NCI-H2196 treated with DMSO at 0.1 percent for 48 hours (cell line): ENCODE results near the gene CHP1.
"Not testable (repeated sequence)": the region's sequence is repeated elsewhere in the genome, so short reads cannot be mapped to it uniquely, and the experiment has no call there.

Experiments used
- DNase-seq: peaks from one replicate; lab custom pipeline; 2025; ENCODE audit not compliant: unreplicated experiment; lab: John Stamatoyannopoulos, UW

Gene CHP1

DNA sequence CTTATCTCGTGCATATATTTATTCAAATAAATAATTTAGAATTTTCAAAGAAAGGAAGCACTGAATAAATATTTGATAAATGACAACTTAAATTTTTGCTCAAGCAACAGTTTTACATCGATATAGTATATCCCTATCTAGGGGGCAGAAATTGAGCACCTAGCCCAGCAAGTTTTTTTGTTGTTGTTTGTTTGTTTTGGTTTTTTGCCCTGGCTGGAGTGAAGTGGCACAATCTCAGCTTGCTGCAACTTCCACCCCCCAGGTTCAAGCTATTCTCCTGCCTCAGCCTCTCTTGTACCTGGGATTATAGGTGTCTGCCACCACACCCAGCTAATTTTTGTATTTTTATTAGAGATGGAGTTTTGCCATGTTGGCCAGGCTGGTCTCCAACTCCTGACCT, 58.9 kb downstream of the CHP1 start:
- no peak for DNase-seq

DNA sequence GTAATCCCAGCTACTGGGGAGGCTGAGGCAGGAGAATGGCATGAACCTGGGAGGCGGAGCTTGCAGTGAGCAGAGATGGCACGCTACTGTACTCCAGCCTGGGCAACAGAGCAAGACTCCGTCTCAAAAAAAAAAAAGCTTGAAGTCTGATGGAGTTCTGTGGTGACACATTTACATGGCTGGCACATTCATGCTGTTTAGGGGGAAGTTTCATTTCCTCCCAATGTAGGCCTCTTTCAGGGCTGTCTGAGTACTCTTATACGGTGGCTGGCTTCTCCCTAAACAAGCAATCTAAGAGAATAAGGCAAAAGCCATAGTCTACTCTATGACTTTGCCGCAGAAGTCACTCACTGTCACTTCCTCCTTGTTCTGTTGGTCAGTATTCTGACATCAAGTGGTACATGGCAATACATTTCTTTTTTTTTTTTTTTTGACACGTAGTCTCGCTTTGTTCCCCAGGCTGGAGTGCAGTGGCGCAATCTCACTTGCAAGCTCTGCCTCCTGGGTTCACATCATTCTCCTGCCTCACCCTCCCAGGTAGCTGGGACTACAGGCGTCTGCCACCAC, 60.1 kb downstream of the CHP1 start:
- no peak for DNase-seq

DNA sequence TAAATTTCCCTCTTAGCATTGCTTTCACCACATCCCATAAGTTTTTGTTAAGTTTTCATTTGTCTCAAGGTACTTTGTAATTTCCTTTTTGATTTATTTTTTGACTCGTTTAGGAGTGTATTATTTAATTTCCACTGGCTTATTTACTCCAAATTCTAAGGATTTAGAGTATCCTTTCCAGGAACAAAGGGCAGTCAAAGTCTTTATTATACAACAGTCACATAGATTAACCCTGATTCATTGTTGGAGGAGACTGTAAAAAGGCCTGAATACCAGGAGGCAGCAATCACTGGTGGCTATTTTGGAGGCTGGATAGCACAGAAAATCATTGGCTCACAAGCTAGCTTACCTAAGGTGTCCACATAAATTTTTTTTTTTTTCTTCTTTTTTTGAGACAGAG, 61.5 kb downstream of the CHP1 start:
- DNase-seq = no peak

DNA sequence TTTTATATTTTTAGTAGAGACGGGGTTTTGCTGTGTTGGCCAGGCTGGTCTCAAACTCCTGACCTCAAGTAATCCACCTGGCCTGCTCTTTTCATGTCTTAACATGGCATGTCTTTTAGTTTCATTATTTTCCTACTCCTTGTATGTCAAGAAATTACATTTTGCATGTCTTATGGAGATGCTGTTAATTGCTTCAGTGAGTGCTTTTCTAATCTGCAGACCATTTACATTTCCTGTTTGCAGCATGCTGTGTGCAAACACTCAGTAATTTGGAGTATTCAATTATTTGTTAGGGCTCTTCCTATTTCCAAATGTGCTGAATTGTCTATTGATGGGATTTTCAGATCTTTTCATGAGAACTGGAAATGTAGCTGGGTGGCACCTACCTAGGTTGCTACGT, 70.1 kb downstream of the CHP1 start:
- DNase-seq = not testable (repeated sequence)

DNA sequence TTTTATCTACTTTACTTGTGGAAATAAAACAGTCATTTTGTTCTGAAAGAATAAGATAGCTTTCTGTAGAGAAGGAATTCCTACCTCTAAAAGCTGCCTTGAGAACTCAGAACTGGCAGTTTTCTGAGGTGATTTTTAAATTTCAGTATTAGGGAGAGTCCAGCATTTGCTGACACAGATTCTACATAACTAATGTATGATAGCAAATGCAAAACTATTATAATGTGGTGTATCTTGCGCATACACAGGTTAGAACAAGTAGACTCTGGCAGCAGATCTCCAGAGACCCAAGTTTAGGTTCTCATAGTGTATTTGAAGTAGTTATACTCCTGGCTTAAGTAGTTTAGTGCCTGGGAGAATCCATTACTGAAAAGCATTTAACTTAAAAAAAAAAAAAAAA, 70.5 kb downstream of the CHP1 start:
- DNase-seq = no peak

DNA sequence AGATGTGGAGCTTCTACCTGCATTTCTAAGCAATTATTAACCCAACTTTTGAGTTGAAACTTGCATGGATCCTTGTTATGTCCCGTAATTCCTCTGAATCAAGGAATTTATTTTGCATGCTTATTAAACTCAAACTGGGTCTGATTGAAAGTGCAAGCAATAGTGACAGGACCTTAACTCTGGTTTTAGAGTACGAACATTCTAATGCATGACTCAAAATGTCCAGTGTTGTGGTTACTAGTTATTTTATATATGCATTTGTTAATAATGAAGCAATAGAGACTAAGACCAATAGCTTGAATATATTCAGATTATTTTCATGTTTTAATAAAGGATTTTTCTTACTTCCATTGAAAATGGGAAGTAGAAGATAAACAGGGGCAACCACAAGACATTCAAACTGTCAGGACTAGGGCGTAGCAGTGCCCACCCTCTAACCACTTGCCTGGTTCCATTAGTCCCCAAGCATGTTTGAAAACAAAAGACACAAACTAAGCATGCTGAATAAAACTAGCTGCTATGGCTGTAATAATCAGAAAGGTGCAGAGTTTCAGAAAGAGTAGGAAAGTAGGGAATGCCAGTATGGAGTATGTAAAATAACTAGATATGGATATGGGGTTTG, 73.2 kb downstream of the CHP1 start:
- no peak for DNase-seq

DNA sequence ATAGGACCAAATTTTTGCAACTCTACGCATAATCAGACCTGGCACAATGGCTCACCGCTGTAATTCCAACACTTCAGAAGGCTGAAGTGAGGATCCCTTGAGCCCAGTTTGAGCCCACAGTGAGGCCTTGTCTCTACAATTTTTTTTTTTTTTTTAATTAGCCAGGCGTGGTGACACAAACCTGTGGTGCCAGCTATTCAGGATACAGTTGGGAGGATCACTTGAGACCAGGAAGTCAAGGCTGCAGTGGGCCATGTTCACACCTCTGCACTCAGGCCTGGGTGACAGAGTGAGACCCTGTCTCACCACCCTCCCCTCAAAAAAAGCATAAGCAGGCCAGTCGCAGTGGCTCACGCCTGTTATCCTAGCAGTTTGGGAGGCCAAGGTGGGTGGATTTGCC, 76.6 kb downstream of the CHP1 start:
- no peak for DNase-seq

DNA sequence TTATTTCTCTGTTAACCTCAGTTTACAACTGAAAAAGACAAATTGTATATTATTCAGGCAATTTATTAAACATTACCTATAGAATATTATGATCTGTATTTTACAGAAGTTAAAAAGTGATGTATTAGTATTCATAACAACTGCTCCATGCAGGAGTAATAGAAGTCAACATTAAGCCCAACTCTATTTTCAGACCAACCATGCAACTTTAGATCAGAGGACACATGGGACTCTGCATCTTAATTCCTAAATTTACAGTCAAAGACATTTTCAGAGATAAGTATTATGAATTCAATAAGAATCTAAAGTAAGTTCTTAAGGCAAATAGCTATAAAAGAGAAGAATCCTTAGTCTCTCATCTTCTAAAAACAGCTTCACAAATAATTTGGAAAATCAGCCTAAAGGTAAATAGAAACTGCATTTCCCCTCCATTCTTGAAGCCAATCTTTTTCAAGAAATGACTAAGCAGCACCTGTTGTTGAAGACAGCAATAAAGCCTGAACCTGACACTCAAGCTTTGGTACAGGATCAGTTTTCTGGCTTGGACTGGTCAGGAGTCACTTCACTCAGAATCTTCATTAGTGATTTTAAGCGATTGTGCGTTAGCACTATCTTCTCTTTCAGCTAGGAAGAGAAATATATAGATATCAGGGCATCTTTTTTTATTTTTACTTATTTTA, 78.3 kb downstream of the CHP1 start:
- DNase-seq = no peak

DNA sequence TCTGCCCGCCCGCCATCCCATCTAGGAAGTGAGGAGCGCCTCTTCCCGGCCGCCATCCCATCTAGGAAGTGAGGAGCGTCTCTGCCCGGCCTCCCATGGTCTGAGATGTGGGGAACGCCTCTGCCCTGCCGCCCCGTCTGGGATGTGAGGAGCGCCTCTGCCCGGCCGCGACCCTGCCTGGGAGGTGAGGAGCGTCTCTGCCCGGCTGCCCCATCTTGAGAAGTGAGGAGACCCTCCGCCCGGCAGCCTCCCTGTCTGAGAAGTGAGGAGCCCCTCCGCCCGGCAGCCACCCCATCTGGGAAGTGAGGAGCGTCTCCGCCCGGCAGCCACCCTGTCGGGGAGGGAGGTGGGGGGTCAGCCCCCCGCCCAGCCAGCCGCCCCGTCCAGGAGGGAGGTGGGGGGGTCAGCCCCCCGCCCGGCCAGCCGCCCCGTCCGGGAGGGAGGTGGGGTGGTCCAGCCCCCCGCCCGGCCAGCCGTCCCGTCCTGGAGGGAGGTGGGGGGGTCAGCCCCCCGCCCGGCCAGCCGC, 89.8 kb downstream of the CHP1 start:
- not testable (repeated sequence) for DNase-seq

DNA sequence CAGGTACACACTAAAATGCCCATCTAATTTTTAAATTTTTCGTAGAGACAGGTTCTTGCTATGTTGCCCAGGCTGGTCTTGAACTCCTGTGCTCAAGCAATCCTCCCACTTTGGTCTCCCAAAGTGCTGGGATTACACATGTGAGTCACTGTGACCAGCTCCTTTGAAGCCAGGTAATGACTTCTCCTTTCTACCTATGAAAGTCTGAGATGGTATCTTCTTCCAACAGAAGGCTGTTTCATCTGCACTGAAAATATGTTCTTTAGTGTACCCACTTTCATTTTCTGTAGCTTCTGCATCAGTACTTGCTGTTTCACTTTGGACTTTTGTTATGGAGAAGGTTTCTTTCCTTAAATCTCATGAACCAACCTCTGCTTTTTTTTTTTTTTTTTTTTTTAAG, 92.5 kb downstream of the CHP1 start:
- no peak for DNase-seq

DNA sequence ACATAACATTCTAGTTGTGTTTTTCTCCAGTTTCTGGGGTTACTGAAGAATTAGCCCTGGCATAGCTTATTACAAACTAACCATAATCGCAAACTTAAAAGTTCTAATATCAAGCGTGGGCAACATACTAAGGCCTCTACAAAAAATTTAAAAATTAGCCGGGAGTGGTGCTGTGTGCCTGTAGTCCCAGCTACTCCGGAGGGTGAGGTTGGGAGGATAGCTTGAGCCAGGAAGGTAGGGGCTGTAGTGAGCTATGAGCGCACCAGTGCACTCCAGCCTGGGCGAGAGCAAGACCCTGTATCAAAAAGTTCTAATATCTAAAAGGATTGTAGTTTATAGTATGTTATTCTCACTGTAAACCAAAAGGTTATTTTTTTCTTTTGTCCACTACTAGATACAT, 100.2 kb downstream of the CHP1 start:
- DNase-seq = no peak
